Lung (tissue), 12 donors: ENCODE measurements around the gene DYTN. TPM values are rescaled to one million over a fixed set of nuclear protein-coding genes. Genes with fewer than 3 reads are reported as not detected.

ENCODE experiments used
- ATAC-seq: fragments of 200-7000 bp; cut with Tn5 transposase; one replicate; pipeline ENCODE4 v1.9.1; 2020; ENCODE audit warnings: moderate number of reproducible peaks; ENCODE audit not compliant: insufficient read depth, low FRiP score
- DNase-seq, 3 donors: peaks; one replicate each; pipeline ENCODE4 v3.0.0-alpha.2; 2013 to 2017
- H3K27ac ChIP-seq, 2 donors: one replicate each; pipeline ENCODE4 v1.5.1; 2013; ENCODE audit warnings: mild to moderate bottlenecking in 2 of 2, moderate library complexity in 2 of 2, control low read depth in 1 of 2, inconsistent platforms in 1 of 2, low read depth in 1 of 2, low read length in 1 of 2
- H3K27me3 ChIP-seq, 3 donors: one replicate each; pipeline ENCODE4 v1.5.1; 2013; ENCODE audit warnings: low read length in 2 of 3; ENCODE audit not compliant: control insufficient read depth in 3 of 3, insufficient read depth in 3 of 3
- H3K36me3 ChIP-seq, 4 donors: one replicate each; pipeline ENCODE4 v1.5.1; 2013; ENCODE audit warnings: low read length in 4 of 4, mild to moderate bottlenecking in 1 of 4, moderate library complexity in 1 of 4; ENCODE audit not compliant: control insufficient read depth in 4 of 4, insufficient read depth in 4 of 4
- H3K4me1 ChIP-seq, 5 donors: one replicate each; pipeline ENCODE4 v1.5.1; 2013; ENCODE audit warnings: low read length in 5 of 5, mild to moderate bottlenecking in 2 of 5, moderate library complexity in 1 of 5; ENCODE audit not compliant: control insufficient read depth in 5 of 5, insufficient read depth in 5 of 5
- H3K4me3 ChIP-seq: one replicate; pipeline ENCODE4 v1.5.1; 2013; ENCODE audit warnings: mild to moderate bottlenecking, control low read depth, moderate library complexity
- H3K9ac ChIP-seq, 2 donors: one replicate each; pipeline ENCODE4 v1.5.1; 2013; ENCODE audit warnings: low read length in 2 of 2, control low read depth in 1 of 2; ENCODE audit not compliant: insufficient read depth in 1 of 2
- H3K9me3 ChIP-seq, 4 donors: one replicate each; pipeline ENCODE4 v1.5.1; 2013; ENCODE audit warnings: low read length in 3 of 4, mild to moderate bottlenecking in 1 of 4, moderate library complexity in 1 of 4; ENCODE audit not compliant: control insufficient read depth in 4 of 4, insufficient read depth in 3 of 4
- WGBS, 2 donors: extraction: QIAGEN DNeasy Blood & Tissue Kit; methylation state at CpG; one replicate each; pipeline ENCODE4 v1.1.7; 2013; 5-methylcytosine and 5-hydroxymethylcytosine counted together
- polyA plus RNA-seq, 2 donors: library from polyadenylated mRNA; stranded (reverse); fragments of 200-250 nt; gene quantifications; one replicate each; pipeline ENCODE4 v1.2.1, GENCODE V29; 2013
- total RNA-seq, 2 donors: library from RNA; depleted of rRNA in 1 of 2; stranded (reverse); fragments of >200 nt in 1 of 2; gene quantifications; one replicate each; pipeline ENCODE4 v1.2.1, GENCODE V29; 2014 to 2021
- TF ChIP-seq, protein P1 (sequence below): IDR thresholded peaks from 2 replicates; pipeline ENCODE4 v1.5.1; 2012; ENCODE audit warnings: mild to moderate bottlenecking; ENCODE audit errors: control extremely low read depth, extremely low read depth
- donor health status: control.
- donor health status: control.
- donor health status: Bipolar disorder and iron deficiency.
- donor health status: healthy.
- donor health status: DM: yes; HTN: yes; CAD: no.

Gene DYTN
- total and polyA plus RNA-seq, 4 donors: 0.07 TPM; not detected in 3

GRCh38 chr2:206670531-206671319 lies 47.5 kb downstream of the DYTN start:
- 80 to 82% methylated on average over 7 of the region's 7 CpGs for WGBS, 2 donors
- H3K27ac ChIP-seq: no peak overlapping the region

DNA sequence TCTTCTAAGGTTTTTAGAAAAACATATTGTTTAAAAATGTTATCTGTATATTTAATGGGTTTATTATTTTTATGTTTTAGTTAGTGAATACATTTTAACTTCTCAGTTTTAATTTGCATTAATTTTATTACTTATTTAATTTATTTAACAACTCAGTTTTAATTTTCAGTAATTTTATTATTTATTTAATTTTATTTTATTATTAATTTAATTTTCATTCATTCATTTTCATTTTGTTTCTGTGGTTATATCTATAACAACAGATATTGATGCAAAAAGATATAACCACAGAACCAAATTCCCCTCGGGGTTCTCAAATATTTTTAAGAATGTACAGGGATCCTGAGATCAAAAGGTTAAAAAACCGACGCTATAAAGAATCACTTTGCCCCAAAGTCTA lies 52.9 kb downstream of the DYTN start:
- Histone ChIP-seq H3K4me3 (no peak overlapping the region), H3K4me1 (no peaks in the 10 kb centered on the region), H3K27ac (no peak overlapping the region), H3K27me3 (peaks cover 0 to 2% (median 0%) of the 10 kb centered on the region in 3 donors), H3K9ac (no peak overlapping the region), H3K36me3 (no peaks in the 10 kb centered on the region), H3K9me3 (no peaks in the 10 kb centered on the region)
- TF ChIP-seq, protein P1, sequence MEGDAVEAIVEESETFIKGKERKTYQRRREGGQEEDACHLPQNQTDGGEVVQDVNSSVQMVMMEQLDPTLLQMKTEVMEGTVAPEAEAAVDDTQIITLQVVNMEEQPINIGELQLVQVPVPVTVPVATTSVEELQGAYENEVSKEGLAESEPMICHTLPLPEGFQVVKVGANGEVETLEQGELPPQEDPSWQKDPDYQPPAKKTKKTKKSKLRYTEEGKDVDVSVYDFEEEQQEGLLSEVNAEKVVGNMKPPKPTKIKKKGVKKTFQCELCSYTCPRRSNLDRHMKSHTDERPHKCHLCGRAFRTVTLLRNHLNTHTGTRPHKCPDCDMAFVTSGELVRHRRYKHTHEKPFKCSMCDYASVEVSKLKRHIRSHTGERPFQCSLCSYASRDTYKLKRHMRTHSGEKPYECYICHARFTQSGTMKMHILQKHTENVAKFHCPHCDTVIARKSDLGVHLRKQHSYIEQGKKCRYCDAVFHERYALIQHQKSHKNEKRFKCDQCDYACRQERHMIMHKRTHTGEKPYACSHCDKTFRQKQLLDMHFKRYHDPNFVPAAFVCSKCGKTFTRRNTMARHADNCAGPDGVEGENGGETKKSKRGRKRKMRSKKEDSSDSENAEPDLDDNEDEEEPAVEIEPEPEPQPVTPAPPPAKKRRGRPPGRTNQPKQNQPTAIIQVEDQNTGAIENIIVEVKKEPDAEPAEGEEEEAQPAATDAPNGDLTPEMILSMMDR: no peak
- WGBS, 2 donors: 80 to 86% methylated on average over 3 of the region's 3 CpGs
- DNase-seq (no peak), ATAC-seq (no peak)

More at GRCh38 chr2:206670531-206671319, 47.5 kb downstream of the DYTN start:
- DNase-seq (no peak), ATAC-seq (no peak)
- TF ChIP-seq, protein P1: no peak
- Histone ChIP-seq H3K27me3 (peaks cover 0 to 2% (median 0%) of the 10 kb centered on the region in 3 donors), H3K9ac (no peak overlapping the region), H3K4me3 (no peak overlapping the region), H3K9me3 (no peaks in the 10 kb centered on the region), H3K4me1 (no peaks in the 10 kb centered on the region), H3K36me3 (no peaks in the 10 kb centered on the region)

- no peak for ATAC-seq
- H3K27me3 ChIP-seq: no peaks in the 10 kb centered on the region
- no peak overlapping the region for H3K27ac ChIP-seq
- H3K4me1 ChIP-seq: no peaks in the 10 kb centered on the region
- TF ChIP-seq, protein P1: no peak
- H3K4me3 ChIP-seq: no peak overlapping the region
- H3K9ac ChIP-seq: no peak overlapping the region
- H3K9me3 ChIP-seq: no peaks in the 10 kb centered on the region
- WGBS, 2 donors: 92 to 100% methylated on average over 1 of the region's 1 CpG
- DNase-seq: no peak
- H3K36me3 ChIP-seq: no peaks in the 10 kb centered on the region
Observed at GRCh38 chr2:206657087-206657486, 61.1 kb downstream of the DYTN start.

DNA sequence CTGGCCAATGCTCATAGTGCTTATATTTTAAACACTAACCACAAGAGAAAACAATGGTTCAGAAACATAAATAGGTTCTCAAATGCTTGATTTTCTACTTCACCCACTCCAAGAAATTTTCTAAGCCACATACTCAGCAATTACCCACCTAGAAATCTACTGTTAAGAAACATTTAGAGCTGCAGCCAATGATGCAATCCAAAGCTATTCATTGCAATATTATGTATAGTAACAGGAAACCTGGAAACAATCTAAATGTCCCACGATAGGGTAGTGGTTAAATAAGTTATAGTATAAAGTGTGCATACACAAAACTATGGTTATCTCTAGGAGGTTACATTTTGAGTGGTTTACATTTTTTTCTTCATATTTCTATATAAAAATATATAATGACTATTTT lies 70.2 kb downstream of the DYTN start:
- WGBS, 2 donors: 45 to 52% methylated on average over 1 of the region's 1 CpG
- no peak overlapping the region for H3K27ac ChIP-seq
- no peaks in the 10 kb centered on the region for H3K9me3 ChIP-seq
- no peak for ATAC-seq
- H3K27me3 ChIP-seq: no peaks in the 10 kb centered on the region
- TF ChIP-seq, protein P1: no peak
- DNase-seq: no peak
- H3K36me3 ChIP-seq: no peaks in the 10 kb centered on the region
- H3K4me1 ChIP-seq: no peaks in the 10 kb centered on the region
- no peak overlapping the region for H3K9ac ChIP-seq
- no peak overlapping the region for H3K4me3 ChIP-seq
